Peyer's patch (tissue), 4 donors: ENCODE measurements around the gene SPAG4.

Experiments used
- CTCF ChIP-seq, 6 experiments: fragments of 450-650 bp in 4 of 6; fragments of 200-600 bp in 2 of 6; sonication (generic) in 1 of 6; IDR thresholded peaks; one replicate each; pipeline ENCODE4 v1.5.1; 2017 to 2019; ENCODE audit warnings: antibody characterized with exemption in 6 of 6, mild to moderate bottlenecking in 3 of 6, moderate library complexity in 1 of 6
- POLR2A ChIP-seq, 2 donors: fragments of 450-650 bp; IDR thresholded peaks; one replicate each; pipeline ENCODE4 v1.5.1; 2017; ENCODE audit warnings: antibody characterized with exemption in 2 of 2, mild to moderate bottlenecking in 2 of 2, moderate library complexity in 2 of 2

- TF ChIP-seq CTCF (IDR thresholded peaks at IDR 0.05) (no peak), POLR2A (IDR thresholded peaks at IDR 0.05) (no peak)
Observed at GRCh38 chr20:35652641-35653429, 37.2 kb downstream of the SPAG4 start.
